Measurements from ENCODE around the gene FRAT2.

The FRAT2 gene

GRCh38 chr10:97328646-97329453, 5.7 kb downstream of the FRAT2 start:
- no peak overlapping the region for H3K4me3 ChIP-seq (ENCODE audit: low read depth, low read length)
- DNase-seq (ENCODE audit: low read depth) = peak; percentile 61

GRCh38 chr10:97327348-97328294, 6.9 kb downstream of the FRAT2 start:
- TF ChIP-seq, protein P1, sequence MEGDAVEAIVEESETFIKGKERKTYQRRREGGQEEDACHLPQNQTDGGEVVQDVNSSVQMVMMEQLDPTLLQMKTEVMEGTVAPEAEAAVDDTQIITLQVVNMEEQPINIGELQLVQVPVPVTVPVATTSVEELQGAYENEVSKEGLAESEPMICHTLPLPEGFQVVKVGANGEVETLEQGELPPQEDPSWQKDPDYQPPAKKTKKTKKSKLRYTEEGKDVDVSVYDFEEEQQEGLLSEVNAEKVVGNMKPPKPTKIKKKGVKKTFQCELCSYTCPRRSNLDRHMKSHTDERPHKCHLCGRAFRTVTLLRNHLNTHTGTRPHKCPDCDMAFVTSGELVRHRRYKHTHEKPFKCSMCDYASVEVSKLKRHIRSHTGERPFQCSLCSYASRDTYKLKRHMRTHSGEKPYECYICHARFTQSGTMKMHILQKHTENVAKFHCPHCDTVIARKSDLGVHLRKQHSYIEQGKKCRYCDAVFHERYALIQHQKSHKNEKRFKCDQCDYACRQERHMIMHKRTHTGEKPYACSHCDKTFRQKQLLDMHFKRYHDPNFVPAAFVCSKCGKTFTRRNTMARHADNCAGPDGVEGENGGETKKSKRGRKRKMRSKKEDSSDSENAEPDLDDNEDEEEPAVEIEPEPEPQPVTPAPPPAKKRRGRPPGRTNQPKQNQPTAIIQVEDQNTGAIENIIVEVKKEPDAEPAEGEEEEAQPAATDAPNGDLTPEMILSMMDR (IDR thresholded peaks at IDR 0.05; ENCODE audit: insufficient read depth, low read depth, low read length, missing control alignments) = no peak
- DNase-seq (ENCODE audit: low read depth) = peak; percentile 37
- H3K4me3 ChIP-seq (ENCODE audit: low read depth, low read length) = no peak overlapping the region

More at GRCh38 chr10:97328646-97329453, 5.7 kb downstream of the FRAT2 start:
- TF ChIP-seq, protein P1 (IDR thresholded peaks at IDR 0.05; ENCODE audit: insufficient read depth, low read depth, low read length, missing control alignments) = no peak

DNA sequence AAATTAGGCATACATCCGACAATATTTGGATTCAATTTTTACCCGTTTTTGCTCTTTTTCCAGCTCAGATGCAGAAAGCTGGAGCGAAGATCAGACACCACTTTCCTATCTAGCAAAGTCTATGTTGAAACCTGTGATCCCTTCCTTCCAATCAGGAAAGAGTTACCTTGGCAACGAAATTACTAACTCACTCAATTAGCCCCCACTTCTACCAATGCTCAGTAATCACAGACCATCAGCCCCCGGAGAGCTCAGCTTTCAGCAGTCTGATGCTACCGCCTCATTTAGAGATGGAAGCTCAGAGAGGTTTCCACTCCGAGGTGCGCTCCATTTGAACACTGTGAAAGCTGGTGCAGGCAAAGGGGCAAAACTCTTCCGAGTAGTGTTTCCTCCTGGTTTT, 8.8 kb downstream of the FRAT2 start:
- TF ChIP-seq, protein P1 (IDR thresholded peaks at IDR 0.05; ENCODE audit: insufficient read depth, low read depth, low read length, missing control alignments) = no peak
- no peak for DNase-seq (ENCODE audit: low read depth)
- H3K4me3 ChIP-seq (ENCODE audit: low read depth, low read length) = no peak overlapping the region

DNA sequence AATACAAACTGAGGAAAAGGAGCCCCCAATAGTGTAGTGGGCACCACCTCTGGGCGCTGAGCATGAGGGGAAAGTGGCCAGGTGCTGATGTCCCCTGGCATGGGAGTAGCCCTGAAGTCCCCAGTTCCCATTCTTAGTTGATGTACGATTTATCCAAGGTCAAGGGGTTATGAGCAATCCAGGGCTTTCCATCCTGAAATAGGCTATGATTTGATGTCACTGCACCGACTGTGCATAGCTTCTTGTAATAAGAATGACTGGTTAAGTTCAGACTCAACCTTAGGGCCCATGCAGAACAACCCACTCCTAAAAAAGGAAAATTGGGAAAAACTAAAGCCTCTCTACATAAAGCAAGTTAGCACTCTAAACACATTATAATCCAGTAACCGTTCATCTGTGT, 11.0 kb downstream of the FRAT2 start:
- no peak overlapping the region for H3K4me3 ChIP-seq (ENCODE audit: low read depth, low read length)
- no peak for DNase-seq (ENCODE audit: low read depth)
- TF ChIP-seq, protein P1 (IDR thresholded peaks at IDR 0.05; ENCODE audit: insufficient read depth, low read depth, low read length, missing control alignments) = no peak

DNA sequence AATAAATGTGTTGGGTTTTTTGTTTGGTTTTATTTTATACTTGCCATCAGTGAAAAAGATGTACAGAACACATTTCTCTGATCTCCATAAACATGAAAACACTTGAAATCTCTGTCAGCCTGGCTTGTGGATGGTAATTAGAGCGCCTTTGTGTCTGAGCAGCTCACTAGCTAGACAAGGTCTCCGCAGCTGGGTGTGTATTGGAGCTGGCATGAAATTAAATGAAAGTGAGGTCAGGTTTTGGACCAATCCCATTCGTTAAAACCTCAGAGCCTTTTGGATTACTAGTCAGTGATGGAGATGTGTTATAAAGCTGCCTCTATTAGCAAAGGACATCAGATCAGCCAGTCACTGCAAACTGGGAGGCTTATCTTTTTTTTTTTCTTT, 12.7 kb downstream of the FRAT2 start:
- DNase-seq (ENCODE audit: low read depth) = no peak
- H3K4me3 ChIP-seq (ENCODE audit: low read depth, low read length) = no peak overlapping the region
- TF ChIP-seq, protein P1 (IDR thresholded peaks at IDR 0.05; ENCODE audit: insufficient read depth, low read depth, low read length, missing control alignments) = no peak

- no peak for DNase-seq (ENCODE audit: low read depth)
- TF ChIP-seq, protein P1 (IDR thresholded peaks at IDR 0.05; ENCODE audit: insufficient read depth, low read depth, low read length, missing control alignments) = no peak
- no peak overlapping the region; the same call in 1 of the 2 replicates for H3K4me3 ChIP-seq (ENCODE audit: low read depth, low read length)
These were observed 13.3 kb downstream of the FRAT2 start for GRCh38 chr10:97321032-97321803.

Data from GM12865 (cell line).